Keratinocyte (primary cell): Measurements from ENCODE around the gene GCFC2.

Experiments
- EZH2 ChIP-seq: IDR thresholded peaks from one replicate; pipeline ENCODE4 v1.6.1; 2012; ENCODE audit warnings: inconsistent platforms, mild to moderate bottlenecking, low read length, moderate library complexity
- TF ChIP-seq, protein P1 (sequence below), 3 experiments: IDR thresholded peaks in 1 of 3; conservative IDR thresholded peaks in 1 of 3; optimal IDR thresholded peaks in 1 of 3; 2 replicates in 2 of 3; 3 replicates in 1 of 3; pipeline versions ENCODE3 to v1.5.1; 2011; ENCODE audit warnings: low read length in 3 of 3, mild to moderate bottlenecking in 3 of 3, moderate library complexity in 2 of 3, control low read depth in 1 of 3, inconsistent platforms in 1 of 3; ENCODE audit not compliant: insufficient read depth in 2 of 3; ENCODE audit errors: extremely low read depth in 1 of 3

DNA sequence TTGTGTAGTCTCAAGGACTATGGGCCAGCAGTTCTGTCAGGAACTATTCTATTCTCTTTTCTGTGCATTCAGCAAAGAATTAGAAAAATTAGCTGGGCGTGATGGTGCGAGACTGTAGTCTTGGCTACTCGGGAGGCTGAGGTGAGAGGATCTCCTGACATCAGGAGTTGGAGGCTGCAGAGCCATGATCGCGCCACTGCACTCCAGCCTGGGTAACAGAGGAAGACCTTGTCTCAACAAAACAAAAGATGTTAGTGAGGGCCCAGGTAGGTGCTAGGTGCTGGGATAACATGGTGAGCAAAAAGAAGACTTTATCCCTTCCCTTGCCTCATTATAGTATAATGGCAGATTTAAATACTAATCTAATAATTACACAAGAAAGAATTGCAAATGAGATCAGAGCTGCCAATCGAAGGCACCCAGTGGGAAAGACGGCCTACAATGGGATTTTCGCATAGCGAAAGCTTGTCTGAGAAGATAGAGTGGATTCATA lies 64.6 kb downstream of the GCFC2 start:
- TF ChIP-seq, protein P1, sequence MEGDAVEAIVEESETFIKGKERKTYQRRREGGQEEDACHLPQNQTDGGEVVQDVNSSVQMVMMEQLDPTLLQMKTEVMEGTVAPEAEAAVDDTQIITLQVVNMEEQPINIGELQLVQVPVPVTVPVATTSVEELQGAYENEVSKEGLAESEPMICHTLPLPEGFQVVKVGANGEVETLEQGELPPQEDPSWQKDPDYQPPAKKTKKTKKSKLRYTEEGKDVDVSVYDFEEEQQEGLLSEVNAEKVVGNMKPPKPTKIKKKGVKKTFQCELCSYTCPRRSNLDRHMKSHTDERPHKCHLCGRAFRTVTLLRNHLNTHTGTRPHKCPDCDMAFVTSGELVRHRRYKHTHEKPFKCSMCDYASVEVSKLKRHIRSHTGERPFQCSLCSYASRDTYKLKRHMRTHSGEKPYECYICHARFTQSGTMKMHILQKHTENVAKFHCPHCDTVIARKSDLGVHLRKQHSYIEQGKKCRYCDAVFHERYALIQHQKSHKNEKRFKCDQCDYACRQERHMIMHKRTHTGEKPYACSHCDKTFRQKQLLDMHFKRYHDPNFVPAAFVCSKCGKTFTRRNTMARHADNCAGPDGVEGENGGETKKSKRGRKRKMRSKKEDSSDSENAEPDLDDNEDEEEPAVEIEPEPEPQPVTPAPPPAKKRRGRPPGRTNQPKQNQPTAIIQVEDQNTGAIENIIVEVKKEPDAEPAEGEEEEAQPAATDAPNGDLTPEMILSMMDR (optimal IDR thresholded peaks at IDR 0.05 in 1 of 3, IDR thresholded peaks at IDR 0.05 in 1 of 3, conservative IDR thresholded peaks at IDR 0.05 in 1 of 3; ENCODE audit: extremely low read depth in 1 of 3, insufficient read depth in 2 of 3, low read length in 3 of 3), result no peak
- TF ChIP-seq EZH2, result no peak
